HG02938 (cell line): Measurements from ENCODE around the gene TLK2.

Source experiments
- ATAC-seq: cut with Tn5 transposase; IDR thresholded peaks from one replicate; pipeline ENCODE4 v1.9.1; 2021; ENCODE audit warnings: mild to moderate bottlenecking, moderate library complexity; ENCODE audit not compliant: unreplicated experiment

Gene TLK2

DNA sequence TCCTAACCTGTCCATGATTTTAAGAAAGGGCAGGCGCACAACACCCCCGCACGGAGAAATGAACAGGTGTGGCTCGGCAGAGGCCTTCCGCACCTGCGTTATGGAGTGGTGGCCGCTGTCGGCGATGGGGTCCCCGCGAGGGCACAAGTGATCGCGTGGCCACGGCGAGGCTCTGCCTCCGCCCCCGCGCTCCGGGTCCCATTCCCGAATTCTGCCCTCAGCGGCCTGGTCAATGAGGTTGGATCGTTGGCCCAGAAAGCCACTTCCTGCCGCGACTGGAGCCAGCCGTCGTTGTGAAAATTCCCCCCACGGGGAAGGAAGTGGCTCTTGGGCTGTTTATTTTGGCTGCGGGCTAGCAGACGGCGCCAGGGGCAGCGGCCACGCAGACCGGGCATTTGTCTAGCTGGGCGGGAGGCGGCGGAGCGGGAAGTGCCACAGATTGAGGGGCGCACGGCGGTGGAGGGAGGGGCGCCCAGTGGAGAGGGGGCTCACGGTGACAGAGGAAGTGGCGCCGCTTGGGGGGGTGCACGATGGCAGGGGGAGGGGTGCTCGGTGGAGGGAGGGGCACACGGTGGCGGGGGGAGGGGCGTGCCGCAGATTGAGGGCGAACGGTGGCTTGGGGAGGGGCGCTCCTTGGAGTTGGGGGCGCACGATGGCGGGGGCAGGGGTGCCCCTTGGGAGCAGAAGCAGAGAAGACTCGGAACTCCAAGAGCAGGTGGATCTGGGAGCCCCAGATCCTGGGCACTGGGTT, 173.8 kb downstream of the TLK2 start:
- no peak for ATAC-seq

DNA sequence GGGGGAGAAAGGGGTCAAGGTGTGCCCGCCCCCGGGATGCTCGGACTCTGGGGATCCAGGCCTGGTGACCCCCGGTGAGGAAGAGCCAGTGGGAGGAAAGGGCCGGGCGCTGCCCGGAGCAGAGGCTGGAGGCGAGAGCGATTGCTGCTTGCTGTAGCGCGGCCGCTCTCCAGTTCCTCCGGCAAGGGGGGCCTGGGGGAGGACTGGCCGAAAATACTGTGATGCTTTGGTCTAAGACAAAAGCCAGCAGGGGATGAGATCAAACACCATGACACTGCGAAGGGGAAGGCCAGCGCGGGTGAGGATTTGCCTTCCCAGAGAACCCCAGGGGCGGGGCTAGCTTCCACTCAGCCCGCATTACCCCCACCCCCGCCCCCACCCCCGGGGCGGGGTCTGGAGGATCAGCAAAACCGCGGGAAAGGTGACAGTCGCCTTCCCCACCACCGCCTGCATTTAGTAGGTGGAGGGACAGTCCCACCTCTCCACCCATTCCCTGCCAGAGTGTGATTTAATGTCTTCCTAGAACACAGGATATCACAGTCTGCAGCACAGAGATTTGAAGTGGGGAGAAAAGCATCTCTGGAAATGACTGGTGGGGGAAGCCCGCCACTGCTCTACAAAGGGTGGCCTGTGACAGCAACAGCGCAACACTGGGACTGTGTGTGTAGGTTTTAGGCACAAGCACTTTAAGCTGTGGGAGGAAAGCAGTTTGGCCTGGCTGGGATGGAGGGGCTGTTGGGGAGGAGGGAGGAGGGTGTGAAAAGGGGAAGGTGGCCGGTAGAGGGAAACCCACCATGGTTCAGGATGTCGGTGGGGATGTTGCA, 174.6 kb downstream of the TLK2 start:
- ATAC-seq: peak; percentile 84

GRCh38 chr17:62653826-62654761, 175.5 kb downstream of the TLK2 start:
- no peak for ATAC-seq

- no peak for ATAC-seq
Observed at GRCh38 chr17:62655656-62656055, 177.0 kb downstream of the TLK2 start.

DNA sequence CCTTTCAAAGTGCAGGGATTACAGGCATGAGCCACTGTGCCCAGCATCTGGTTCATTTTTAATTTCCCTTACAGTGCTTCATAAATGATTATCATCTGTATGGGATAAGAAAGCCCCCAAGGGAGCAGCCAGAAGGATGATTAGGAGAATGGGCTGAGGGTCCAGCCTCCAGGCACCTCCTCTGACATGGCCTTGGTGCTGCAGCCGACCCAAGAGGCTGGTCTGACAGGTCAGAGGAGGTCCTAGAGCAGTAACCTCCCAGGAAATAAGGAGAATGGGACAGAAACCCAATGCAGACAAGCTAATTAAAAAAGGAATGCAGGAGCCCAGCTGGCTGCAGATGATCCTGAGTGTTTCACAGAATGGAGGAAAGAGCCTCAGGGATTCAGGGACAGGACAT, 177.8 kb downstream of the TLK2 start:
- no peak for ATAC-seq

DNA sequence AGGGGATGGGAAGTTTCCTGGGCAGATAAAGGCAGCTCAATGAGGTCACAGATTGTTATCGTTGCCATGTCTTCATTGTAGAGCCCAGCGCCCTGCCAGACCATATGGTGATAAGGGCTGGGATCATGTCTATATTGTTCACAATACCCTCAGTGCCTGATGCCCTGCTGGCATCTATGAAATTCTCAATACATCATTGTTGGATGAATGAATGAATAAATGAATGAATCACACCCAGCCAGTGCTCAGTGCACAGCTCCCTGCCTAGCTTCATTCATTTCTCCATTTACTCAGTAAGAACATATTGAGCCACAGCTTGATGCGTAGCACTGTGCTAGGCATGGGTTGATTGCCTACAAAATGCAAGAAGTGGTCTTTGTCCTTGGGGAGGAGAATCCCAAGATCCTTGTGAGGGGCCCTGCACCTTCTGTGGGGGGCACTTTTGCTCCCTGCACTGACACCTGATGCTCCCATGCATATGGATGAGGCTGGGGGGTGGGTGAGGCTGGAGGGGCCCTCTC, 178.6 kb downstream of the TLK2 start:
- no peak for ATAC-seq

DNA sequence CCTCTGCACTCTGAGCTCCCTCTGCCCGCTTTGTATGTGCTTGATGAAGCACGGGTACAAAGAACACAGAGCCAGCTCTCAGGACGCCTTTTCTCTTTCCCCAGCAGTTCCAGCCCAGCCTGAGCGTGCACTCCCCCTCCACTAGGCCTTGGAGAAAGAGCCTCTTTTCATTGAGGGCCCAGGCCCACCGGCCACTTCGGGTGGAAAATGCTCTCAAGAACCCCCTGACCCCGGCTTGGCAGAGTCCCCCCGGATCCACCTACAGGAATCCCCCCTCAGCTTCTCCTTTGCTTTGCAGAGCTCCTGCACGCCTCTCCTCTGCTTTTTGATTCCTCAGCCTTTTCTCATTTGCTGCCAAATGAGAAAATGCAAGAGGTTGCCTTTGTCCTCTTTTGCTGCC, 179.1 kb downstream of the TLK2 start:
- no peak for ATAC-seq

- no peak for ATAC-seq
Observed at GRCh38 chr17:62658136-62658920, 179.7 kb downstream of the TLK2 start.

DNA sequence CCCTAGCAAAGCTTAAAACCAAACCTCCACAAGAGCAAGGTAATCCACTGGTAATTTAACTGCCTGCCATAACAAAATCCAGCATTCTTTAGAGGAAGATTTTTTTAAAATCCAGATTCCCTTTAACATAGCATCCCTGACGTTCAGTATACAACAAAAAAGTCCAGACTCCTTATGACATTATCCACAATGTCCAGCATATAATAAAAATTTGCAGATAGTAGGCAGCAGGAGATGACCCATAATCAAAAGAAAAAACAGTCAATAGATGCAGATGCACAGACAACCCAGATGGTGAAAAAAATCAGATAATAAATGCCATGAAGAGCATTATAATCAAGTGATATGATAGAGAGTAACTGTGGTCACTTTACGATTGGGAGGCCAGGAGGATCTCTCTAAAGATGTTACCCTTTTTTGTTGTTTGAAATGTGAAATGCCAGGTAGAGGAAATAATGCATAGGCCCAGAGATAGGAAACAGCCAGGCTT, 182.0 kb downstream of the TLK2 start:
- ATAC-seq: no peak

DNA sequence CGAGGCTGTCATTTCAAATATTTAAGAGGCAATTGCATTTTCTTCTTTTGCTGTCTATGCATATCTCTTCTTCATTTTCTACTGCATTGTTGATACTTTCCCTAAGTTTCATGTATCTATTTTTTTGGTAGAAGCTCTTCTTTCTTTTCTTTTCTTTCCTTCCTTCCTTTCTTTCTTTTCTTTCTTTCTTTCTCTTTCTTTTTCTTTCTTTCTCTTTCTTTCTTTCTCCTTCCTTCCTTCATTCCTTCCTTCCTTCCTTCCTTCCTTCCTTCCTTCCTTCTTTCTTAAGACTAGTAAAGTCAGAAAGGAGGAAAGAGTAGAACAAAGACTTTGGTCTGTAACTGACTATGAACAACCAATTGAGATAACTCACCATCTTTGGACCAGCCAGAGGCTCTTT, 182.7 kb downstream of the TLK2 start:
- no peak for ATAC-seq

- no peak for ATAC-seq
Observed at GRCh38 chr17:62662855-62663254, 184.2 kb downstream of the TLK2 start.
